C4-2B (cell line): ENCODE measurements around the gene MIX23.

ENCODE experiments used
- H3K27ac ChIP-seq: fragments of 450-650 bp; 2 replicates; pipeline ENCODE4 v1.5.1; 2017
- ZFX ChIP-seq: fragments of 450-650 bp; IDR thresholded peaks from 2 replicates; pipeline ENCODE4 v1.6.1; 2017
- TF ChIP-seq, protein P1 (sequence below): fragments of 450-650 bp; conservative IDR thresholded peaks from 2 replicates; pipeline ENCODE4 v1.5.1; 2017; ENCODE audit warnings: mild to moderate bottlenecking

Gene MIX23

DNA sequence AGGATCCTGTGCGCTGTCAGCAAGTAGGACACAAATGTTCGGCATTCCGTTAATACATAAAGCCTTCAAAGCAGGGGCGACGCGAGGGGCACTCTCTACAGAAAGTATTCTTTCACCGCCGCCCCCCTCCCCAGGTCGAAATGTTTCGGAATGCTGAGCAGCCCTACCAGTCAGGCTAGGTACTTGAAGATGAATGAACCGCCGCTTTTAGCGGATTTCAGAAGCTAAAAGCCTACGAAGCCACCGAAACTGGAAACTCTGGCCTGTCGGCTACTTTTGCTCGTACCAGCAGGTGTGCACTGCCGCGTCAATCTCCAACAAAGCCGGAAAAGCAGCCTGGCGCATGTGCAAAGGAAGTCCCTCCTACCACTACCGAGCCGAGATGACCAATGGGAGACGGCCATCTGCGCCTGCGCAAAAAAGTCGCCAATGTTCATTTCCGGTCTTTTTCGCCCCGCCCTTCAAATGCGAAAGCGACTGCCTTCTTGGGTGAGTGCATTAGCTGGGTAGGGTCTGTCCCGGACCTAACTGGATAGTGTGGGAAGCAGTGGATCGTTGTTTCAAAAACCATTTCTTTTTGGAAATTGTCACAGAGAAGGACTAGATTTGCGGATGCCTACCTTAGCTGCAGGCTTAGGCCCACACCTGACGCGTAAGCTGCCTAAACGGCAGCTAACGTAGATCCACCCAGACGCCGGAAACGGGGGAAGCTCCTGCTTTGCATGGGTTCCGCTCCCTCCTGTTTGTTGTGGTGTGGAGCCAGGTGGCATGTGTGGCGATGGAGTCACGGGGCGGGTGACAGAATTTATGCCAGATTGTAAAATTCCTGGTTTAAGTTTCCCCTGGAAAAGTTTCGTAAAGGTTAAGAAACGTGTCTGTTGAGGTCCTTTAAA is 33.0 kb upstream of the MIX23 start, which contains the start of gene WDR5B:
TSS of gene WDR5B (minus strand) at position 301 of the 893 bp plus-strand sequence. CDS start 534 bp downstream, outside the sequence.
- peak; percentile 85 for TF ChIP-seq ZFX
- TF ChIP-seq, protein P1, sequence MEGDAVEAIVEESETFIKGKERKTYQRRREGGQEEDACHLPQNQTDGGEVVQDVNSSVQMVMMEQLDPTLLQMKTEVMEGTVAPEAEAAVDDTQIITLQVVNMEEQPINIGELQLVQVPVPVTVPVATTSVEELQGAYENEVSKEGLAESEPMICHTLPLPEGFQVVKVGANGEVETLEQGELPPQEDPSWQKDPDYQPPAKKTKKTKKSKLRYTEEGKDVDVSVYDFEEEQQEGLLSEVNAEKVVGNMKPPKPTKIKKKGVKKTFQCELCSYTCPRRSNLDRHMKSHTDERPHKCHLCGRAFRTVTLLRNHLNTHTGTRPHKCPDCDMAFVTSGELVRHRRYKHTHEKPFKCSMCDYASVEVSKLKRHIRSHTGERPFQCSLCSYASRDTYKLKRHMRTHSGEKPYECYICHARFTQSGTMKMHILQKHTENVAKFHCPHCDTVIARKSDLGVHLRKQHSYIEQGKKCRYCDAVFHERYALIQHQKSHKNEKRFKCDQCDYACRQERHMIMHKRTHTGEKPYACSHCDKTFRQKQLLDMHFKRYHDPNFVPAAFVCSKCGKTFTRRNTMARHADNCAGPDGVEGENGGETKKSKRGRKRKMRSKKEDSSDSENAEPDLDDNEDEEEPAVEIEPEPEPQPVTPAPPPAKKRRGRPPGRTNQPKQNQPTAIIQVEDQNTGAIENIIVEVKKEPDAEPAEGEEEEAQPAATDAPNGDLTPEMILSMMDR, result no peak; the same call in 1 of the 2 replicates
- H3K27ac ChIP-seq, result peak within 1 kb of the TSS; percentile 85

DNA sequence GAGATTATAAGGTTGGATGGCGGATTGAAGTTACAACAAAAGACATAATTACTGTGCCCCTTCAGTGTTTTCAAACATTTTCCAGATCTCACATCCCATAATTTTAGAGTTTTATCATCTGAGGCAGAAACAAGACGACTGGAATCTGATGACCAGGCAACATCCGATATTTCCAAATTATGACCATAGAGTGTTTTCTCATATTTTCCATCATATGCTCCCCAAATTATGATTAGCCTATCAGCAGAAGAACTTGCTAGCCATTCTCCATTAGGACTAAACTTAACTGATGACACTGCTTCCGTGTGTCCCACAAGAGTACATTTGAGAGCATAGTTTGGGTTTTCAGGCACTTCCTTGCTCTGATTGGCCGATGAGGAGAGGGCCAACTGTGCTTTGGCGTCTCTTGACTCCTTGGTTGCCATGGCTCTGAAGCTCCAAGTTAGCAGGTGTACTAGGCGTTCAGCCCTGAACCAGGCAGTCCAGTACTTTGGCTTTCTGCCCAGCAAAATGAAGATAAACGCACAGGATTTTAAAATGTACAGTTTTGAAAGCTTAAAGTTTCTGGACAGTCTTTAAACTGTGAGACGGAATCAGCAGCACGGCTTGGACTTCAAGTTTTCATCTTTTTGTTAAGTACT is 32.2 kb upstream of the MIX23 start:
- peak overlapping the region; percentile 85 for H3K27ac ChIP-seq

DNA sequence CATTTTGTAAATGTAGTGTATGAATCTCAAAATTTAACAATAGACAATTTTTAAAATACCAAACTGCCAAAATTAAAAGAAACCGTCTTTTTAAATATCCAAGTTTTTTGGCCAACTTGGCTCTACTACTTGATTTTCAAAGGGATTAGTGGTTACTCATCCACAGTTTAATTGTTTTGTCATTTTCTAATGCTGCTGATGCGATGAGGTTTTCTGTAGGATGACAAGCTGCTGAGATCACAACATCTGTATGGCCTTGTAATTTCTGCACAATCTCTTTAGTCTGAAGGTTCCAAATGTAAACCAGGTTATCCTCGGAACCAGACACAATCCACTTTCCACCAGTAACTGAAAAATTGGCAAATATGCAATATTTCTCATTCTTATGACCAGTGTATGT is 31.4 kb upstream of the MIX23 start:
- no peak overlapping the region for H3K27ac ChIP-seq
- TF ChIP-seq ZFX, result no peak
- TF ChIP-seq, protein P1, result no peak

More for the DNA sequence above, 32.2 kb upstream of the MIX23 start:
- no peak for TF ChIP-seq ZFX
- TF ChIP-seq, protein P1, result no peak

DNA sequence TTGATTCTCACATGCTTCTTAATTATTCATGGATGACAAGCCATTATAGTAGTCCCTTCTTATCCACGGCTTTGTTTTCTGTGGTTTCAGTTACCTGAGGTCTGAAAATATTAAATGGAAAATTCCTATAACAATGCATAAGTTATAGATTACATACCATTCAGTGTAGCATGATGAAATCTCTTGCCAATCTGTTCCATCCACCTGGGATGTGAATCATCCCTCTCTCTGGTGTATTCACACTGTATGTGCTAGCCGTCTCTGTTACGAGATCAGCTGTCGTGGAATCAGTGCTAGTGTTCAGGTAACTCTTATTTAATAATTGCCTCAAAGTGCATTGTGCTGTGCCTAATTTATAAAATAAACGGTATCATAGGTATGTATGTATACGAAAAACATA is 27.6 kb upstream of the MIX23 start:
- TF ChIP-seq, protein P1, result no peak
- no peak for TF ChIP-seq ZFX
- no peak overlapping the region for H3K27ac ChIP-seq

DNA sequence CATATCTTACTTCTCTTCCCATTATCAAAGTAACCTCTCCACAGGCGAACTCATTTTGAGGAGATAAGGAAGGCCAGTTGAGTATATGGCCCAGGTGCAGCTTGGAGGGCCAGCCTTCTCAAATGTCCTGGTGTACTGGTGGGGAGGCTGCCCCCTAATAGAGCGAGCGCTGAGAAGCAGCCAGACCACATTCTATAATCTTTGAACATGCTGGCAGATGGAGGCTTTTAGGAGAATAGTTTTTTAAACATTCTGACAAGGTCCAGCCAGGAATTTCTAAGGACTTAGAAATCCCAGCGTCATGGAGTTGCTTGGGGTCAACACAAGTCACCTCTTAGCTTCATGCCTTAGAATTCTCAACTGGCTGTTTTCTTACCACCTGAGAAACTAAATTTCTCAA is 27.1 kb upstream of the MIX23 start:
- no peak overlapping the region for H3K27ac ChIP-seq
- TF ChIP-seq, protein P1, result no peak
- no peak for TF ChIP-seq ZFX

DNA sequence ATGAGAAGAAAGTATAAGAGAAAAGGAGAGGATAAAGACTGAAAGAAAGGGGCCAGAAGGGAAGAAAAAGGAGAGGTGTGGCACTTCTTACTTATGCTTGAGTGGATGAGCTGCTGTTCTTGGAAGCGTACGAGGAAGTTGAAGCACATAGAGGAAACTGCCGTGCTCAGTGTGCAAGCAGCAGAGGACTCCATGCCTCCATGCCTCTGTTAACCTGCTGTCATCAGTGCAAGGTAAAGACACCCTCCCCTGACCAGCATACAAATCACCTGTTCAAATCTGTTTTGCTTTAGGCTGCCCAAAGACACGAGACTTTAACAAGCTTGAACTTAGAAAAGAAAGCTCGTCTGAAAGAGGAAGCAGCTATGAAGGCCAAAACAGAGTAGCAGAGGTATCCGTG is 26.4 kb upstream of the MIX23 start:
- TF ChIP-seq, protein P1, result no peak
- TF ChIP-seq ZFX, result no peak

DNA sequence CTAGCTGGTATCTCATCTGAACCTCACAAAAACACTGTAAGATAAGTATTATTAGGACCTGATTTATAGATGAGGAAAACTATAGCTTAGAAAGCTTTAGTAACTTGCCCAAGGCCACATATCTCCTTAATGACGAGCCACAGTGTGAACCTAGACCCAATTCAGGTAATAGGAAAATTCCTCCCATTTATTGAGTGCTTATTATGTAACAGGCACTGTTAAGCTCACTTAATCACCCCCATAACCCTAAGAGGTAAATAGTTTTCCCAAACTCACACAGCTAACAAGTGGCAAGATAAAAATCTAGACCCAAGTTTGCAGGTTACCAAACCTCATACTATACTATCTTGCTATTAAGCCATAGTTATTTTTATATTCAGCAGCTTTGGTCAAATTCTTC is 24.9 kb upstream of the MIX23 start:
- H3K27ac ChIP-seq, result no peak overlapping the region
- TF ChIP-seq ZFX, result no peak
- TF ChIP-seq, protein P1, result no peak

More for the DNA sequence above, 26.4 kb upstream of the MIX23 start:
- no peak overlapping the region for H3K27ac ChIP-seq
